ENCODE data around the gene PUS3.

Gene PUS3

GRCh38 chr11:125892071-125892470 is 10.9 kb downstream of the PUS3 start:
- TF ChIP-seq POLR2AphosphoS5 (IDR thresholded peaks at IDR 0.05; ENCODE audit: borderline replicate concordance, low read depth, low read length), result no peak
- H3K36me3 ChIP-seq (ENCODE audit: insufficient read depth, low read length), result peaks cover 26% of the 10 kb centered on the region
- DNase-seq (ENCODE audit: low read depth, low spot score), result no peak

GRCh38 chr11:125890447-125891100 is 12.4 kb downstream of the PUS3 start:
- no peak for DNase-seq (ENCODE audit: low read depth, low spot score)
- H3K4me3 ChIP-seq, result no peak overlapping the region
- H3K36me3 ChIP-seq (ENCODE audit: insufficient read depth, low read length), result peaks cover 22% of the 10 kb centered on the region
- no peak for TF ChIP-seq EZH2 (IDR thresholded peaks at IDR 0.05)
- no peak overlapping the region for H3K9ac ChIP-seq (ENCODE audit: insufficient read length)
- no peaks in the 10 kb centered on the region for H3K9me3 ChIP-seq (ENCODE audit: low read depth, low read length)
- H3K27ac ChIP-seq, result no peak overlapping the region

More at GRCh38 chr11:125892071-125892470, 10.9 kb downstream of the PUS3 start:
- H3K4me3 ChIP-seq, result no peak overlapping the region
- H3K9ac ChIP-seq (ENCODE audit: insufficient read length), result no peak overlapping the region
- H3K9me3 ChIP-seq (ENCODE audit: low read depth, low read length), result no peaks in the 10 kb centered on the region
- H3K27ac ChIP-seq, result no peak overlapping the region

DNA sequence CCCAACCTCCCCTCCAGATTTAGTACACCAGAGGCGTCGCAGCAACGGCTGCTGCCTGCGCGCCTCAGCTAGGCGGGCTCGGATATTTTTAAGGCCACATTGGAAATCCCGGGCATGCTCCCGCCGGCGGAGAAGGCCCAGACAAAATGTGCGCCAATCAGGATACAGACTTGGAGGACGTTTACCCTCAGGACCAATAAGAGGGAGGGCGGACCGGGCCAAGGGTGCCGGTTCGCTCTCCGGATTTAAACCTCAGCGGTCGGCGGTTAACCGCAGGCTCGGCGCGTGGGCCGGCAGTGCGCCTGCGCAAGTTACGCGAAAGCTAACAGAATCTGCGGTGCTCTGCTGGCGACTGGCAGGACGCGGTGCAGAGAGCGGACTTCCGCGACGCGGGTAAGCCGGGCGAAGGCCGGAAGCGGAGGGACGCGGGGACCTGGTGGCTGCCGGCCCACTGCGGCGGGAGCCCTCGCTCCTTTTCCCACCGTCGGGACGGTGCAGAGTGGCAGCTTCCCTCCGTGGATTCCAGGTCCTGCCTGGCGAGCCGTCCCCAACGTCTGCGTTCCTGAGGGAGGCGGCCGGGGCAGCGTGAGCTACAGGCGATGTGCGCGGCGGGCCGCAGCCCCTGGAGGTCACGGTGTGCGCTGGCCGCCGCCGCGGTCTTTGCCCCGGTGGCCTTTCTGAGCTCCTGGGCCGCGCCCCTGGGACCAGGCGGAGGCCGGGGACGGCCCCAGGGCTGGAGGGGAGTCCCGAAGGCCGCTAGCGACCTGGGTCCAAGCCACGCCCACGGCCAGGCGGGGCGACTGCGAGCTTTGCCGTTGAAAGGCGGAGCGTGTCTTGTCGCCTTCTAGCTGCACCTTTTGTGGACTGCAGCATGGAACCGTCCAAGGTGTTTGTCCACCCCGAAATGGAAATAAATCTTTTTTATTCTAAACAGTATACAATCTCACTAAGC is 15.4 kb downstream of the PUS3 start, which contains the start of gene HYLS1:
TSS of gene HYLS1 (plus strand) at position 296 of the 952 bp plus-strand sequence. CDS start 11,701 bp downstream, outside the sequence.
- H3K9ac ChIP-seq (ENCODE audit: insufficient read length), result peak within 1 kb of the TSS; percentile 68
- H3K27ac ChIP-seq, result no peak within 1 kb of the TSS
- TF ChIP-seq EZH2 (IDR thresholded peaks at IDR 0.05) (no peak), POLR2AphosphoS5 (IDR thresholded peaks at IDR 0.05; ENCODE audit: borderline replicate concordance, low read depth, low read length) (peak; percentile 49; the same call in 1 of the 2 replicates)
- H3K4me3 ChIP-seq, result peak within 1 kb of the TSS; percentile 80
- H3K9me3 ChIP-seq (ENCODE audit: low read depth, low read length), result no peaks in the 10 kb centered on the region
- no peaks in the 10 kb centered on the region for H3K36me3 ChIP-seq (ENCODE audit: insufficient read depth, low read length)
- DNase-seq (ENCODE audit: low read depth, low spot score), result no peak

DNA sequence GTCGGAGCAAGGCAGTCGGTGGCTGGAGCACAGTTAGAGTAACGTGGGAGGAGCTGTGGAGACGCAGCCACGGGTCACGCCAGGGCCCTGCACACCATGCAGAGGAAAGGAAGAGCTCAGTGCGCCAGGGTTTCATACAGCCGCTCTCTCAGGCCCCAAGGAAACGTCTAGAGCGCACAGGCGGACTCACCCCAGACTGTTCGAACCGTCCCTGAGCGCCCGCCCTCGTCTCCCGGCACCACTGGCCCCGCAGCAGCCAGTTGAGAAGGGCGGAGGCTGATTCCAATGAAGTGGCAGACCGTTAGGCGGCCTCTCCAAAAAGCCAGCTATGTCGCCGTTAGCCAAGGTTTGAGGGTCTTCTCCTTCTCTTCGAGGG is 16.0 kb downstream of the PUS3 start:
- no peak for DNase-seq (ENCODE audit: low read depth, low spot score)
- H3K9ac ChIP-seq (ENCODE audit: insufficient read length), result no peak overlapping the region
- H3K4me3 ChIP-seq, result no peak overlapping the region
- no peaks in the 10 kb centered on the region for H3K9me3 ChIP-seq (ENCODE audit: low read depth, low read length)
- no peak overlapping the region for H3K27ac ChIP-seq
- H3K36me3 ChIP-seq (ENCODE audit: insufficient read depth, low read length), result no peaks in the 10 kb centered on the region
- no peak for TF ChIP-seq FOXP2 (optimal IDR thresholded peaks at IDR 0.05; ENCODE audit: control extremely low read depth, extremely low read length, insufficient read depth)
- no peak for TF ChIP-seq POLR2AphosphoS5 (IDR thresholded peaks at IDR 0.05; ENCODE audit: borderline replicate concordance, low read depth, low read length)

DNA sequence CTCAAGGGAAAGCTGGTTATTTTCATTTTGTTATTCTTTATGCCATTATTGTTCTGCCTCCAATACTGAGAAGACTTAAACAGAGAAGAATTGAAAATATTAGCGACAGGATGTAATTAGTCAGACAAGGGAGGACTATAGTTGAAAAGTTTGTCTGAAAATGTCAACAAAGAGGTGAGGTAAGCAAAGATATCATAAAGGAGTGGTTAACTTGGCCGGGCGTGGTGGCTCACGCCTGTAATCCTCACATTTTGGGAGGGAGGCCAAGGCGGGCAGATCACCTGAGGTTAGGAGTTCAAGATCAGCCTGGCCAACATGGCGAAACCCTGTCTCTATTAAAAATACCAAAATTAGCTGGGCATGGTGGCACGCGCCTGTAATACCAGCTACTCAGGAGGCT is 19.6 kb downstream of the PUS3 start:
- Histone ChIP-seq H3K27ac (no peak overlapping the region), H3K9me3 (ENCODE audit: low read depth, low read length) (no peaks in the 10 kb centered on the region), H3K9ac (ENCODE audit: insufficient read length) (no peak overlapping the region), H3K36me3 (ENCODE audit: insufficient read depth, low read length) (no peaks in the 10 kb centered on the region), H3K4me3 (no peak overlapping the region)
- TF ChIP-seq FOXP2 (optimal IDR thresholded peaks at IDR 0.05; ENCODE audit: control extremely low read depth, extremely low read length, insufficient read depth) (no peak), POLR2AphosphoS5 (IDR thresholded peaks at IDR 0.05; ENCODE audit: borderline replicate concordance, low read depth, low read length) (no peak), EZH2 (IDR thresholded peaks at IDR 0.05) (no peak)
- no peak for DNase-seq (ENCODE audit: low read depth, low spot score)

GRCh38 chr11:125881291-125881690 is 21.7 kb downstream of the PUS3 start:
- Histone ChIP-seq H3K9ac (ENCODE audit: insufficient read length) (no peak overlapping the region), H3K27ac (no peak overlapping the region), H3K4me3 (no peak overlapping the region), H3K9me3 (ENCODE audit: low read depth, low read length) (no peaks in the 10 kb centered on the region), H3K36me3 (ENCODE audit: insufficient read depth, low read length) (no peaks in the 10 kb centered on the region)
- DNase-seq (ENCODE audit: low read depth, low spot score), result no peak
- TF ChIP-seq FOXP2 (optimal IDR thresholded peaks at IDR 0.05; ENCODE audit: control extremely low read depth, extremely low read length, insufficient read depth) (no peak), POLR2AphosphoS5 (IDR thresholded peaks at IDR 0.05; ENCODE audit: borderline replicate concordance, low read depth, low read length) (no peak), EZH2 (IDR thresholded peaks at IDR 0.05) (no peak)

DNA sequence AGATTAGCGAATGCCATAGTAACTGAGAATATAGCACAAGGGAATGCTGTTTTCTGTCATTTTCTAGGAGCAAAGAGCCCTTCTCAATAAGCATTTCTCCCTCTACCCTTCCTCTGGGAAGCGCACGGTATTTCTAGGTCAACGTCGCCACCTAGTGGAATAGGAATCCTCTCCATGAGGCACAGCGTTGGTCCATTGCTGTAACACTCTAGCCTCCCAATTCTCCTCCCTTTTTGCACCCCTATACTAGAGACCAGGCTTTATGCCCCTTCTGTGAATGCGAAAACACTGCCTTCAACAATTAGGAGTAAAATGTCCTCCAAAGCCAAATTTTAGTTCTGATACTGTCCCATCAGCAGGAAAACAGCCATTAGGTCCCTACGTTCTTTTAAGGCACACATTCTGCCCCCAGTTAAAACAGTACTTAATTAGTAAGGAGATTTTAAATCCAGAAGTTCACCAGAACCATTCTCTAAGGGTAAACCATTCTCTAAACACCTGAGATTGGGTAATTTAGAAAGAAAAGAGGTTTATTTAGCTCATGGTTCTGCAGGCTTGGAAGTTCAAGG is 28.4 kb downstream of the PUS3 start:
- Histone ChIP-seq H3K27ac (no peak overlapping the region), H3K4me3 (no peak overlapping the region), H3K9ac (ENCODE audit: insufficient read length) (no peak overlapping the region), H3K9me3 (ENCODE audit: low read depth, low read length) (no peaks in the 10 kb centered on the region), H3K36me3 (ENCODE audit: insufficient read depth, low read length) (no peaks in the 10 kb centered on the region)
- no peak for DNase-seq (ENCODE audit: low read depth, low spot score)
- no peak for TF ChIP-seq POLR2AphosphoS5 (IDR thresholded peaks at IDR 0.05; ENCODE audit: borderline replicate concordance, low read depth, low read length)
- no peak for TF ChIP-seq FOXP2 (optimal IDR thresholded peaks at IDR 0.05; ENCODE audit: control extremely low read depth, extremely low read length, insufficient read depth)
- TF ChIP-seq EZH2 (IDR thresholded peaks at IDR 0.05), result no peak

DNA sequence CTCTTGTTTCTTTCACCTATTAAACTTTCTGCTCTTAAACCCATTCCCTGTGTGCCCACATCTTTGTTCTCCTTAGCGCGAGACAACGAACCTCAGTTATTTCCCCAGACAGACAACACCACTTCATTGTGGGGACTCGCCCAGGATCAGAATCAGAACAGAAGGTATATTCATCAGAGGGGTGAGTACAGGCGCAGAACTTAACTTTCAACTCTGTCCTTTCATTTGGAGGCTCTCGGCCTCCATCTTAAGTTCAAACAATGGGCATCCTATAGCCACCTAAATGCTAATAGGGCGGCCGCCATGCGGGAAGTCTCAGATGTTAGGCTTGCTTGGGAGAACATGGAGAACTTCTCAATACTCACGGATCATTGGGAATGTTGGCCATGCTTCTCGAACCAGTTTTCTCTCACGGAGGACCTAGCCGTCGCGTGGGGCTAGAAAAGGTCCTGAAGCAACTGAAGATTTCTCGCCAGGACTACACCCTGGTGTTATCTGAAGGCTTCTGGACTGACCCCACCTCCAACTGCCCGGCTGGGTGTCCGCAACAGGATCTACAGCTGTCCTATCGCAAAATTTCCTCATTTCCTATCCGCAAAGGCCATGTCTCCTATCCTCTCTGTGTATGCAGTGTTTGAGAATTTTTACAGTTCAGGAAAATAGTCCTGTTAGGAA is 29.0 kb downstream of the PUS3 start:
- DNase-seq (ENCODE audit: low read depth, low spot score), result no peak
- H3K9ac ChIP-seq (ENCODE audit: insufficient read length), result no peak overlapping the region
- H3K4me3 ChIP-seq, result no peak overlapping the region
- TF ChIP-seq FOXP2 (optimal IDR thresholded peaks at IDR 0.05; ENCODE audit: control extremely low read depth, extremely low read length, insufficient read depth), result no peak
- no peak for TF ChIP-seq EZH2 (IDR thresholded peaks at IDR 0.05)
- TF ChIP-seq POLR2AphosphoS5 (IDR thresholded peaks at IDR 0.05; ENCODE audit: borderline replicate concordance, low read depth, low read length), result no peak
- H3K9me3 ChIP-seq (ENCODE audit: low read depth, low read length), result no peaks in the 10 kb centered on the region
- no peak overlapping the region for H3K27ac ChIP-seq
- no peaks in the 10 kb centered on the region for H3K36me3 ChIP-seq (ENCODE audit: insufficient read depth, low read length)

Data from SK-N-MC (cell line).